Activated T-helper 17 cell treated with anti-CD3 and anti-CD28 coated beads, Interleukin-2, amount 50 U/mL, for 72 hours (primary cell): ENCODE results near the gene RNF148. TPM values are rescaled to one million over a fixed set of nuclear protein-coding genes. Genes with fewer than 3 reads are reported as not detected.
"Not testable (repeated sequence)": the region's sequence is repeated elsewhere in the genome, so short reads cannot be mapped to it uniquely, and the experiment has no call there.

ENCODE experiments used
- ATAC-seq: fragments of 150-1000 bp; cut with Tn5 transposase; replicated peaks from 2 replicates; pipeline ENCODE4 v1.10.0; 2021; ENCODE audit warnings: mild to moderate bottlenecking, moderate library complexity
- H3K27ac Mint-ChIP-seq: one replicate; pipeline ENCODE4 v1.8.0; 2022; ENCODE audit warnings: mixed read lengths
- H3K27me3 Mint-ChIP-seq: one replicate; pipeline ENCODE4 v1.8.0; 2022; ENCODE audit warnings: mixed read lengths
- H3K36me3 Mint-ChIP-seq: one replicate; pipeline ENCODE4 v1.8.0; 2022; ENCODE audit warnings: low read depth, mild to moderate bottlenecking, mixed read lengths
- H3K4me1 Mint-ChIP-seq: one replicate; pipeline ENCODE4 v1.8.0; 2022; ENCODE audit warnings: mixed read lengths
- H3K4me3 Mint-ChIP-seq: one replicate; pipeline ENCODE4 v1.8.0; 2022; ENCODE audit warnings: mild to moderate bottlenecking, mixed read lengths
- H3K9me3 Mint-ChIP-seq: one replicate; pipeline ENCODE4 v1.8.0; 2022; ENCODE audit warnings: mixed read lengths
- total RNA-seq, 2 donors: library from RNA; stranded (reverse); gene quantifications; one replicate each; pipeline ENCODE4 v1.2.3, GENCODE V29; 2022

Gene RNF148
- total RNA-seq, 2 donors from 2014 or later, result not detected

DNA sequence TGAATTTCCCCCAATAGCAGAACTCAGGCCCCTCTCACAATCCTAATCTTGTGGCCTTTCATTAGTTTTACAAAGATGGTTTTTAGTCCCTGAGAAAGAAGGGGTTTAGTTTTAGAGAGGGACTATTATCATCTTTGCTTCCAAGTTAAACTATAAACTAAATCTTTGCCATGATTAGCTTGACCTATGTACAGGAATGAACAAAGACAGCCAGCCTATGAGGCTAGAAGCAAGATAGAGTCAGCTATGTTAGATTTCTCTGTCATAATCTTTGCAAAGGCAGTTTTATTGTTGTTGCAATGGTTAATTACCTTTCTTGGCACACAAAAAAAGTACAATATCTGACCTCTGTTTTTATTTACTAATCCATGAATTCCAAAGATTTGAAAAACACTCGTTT, 22.9 kb downstream of the RNF148 start:
- H3K27ac Mint-ChIP-seq, result no peak overlapping the region
- ATAC-seq, result no peak
- peaks cover 11% of the 10 kb centered on the region for H3K9me3 Mint-ChIP-seq
- no peaks in the 10 kb centered on the region for H3K36me3 Mint-ChIP-seq
- no peak overlapping the region for H3K4me3 Mint-ChIP-seq
- H3K4me1 Mint-ChIP-seq, result no peaks in the 10 kb centered on the region
- H3K27me3 Mint-ChIP-seq, result no peaks in the 10 kb centered on the region

- H3K36me3 Mint-ChIP-seq, H3K4me3 Mint-ChIP-seq, H3K27me3 Mint-ChIP-seq, ATAC-seq, H3K4me1 Mint-ChIP-seq, H3K27ac Mint-ChIP-seq: not testable (repeated sequence)
- H3K9me3 Mint-ChIP-seq, result peaks cover 11% of the 10 kb centered on the region
These were observed 23.4 kb downstream of the RNF148 start for GRCh38 chr7:122679269-122679709.

- Mint-ChIP-seq H3K4me3 (no peak overlapping the region), H3K9me3 (peaks cover 11% of the 10 kb centered on the region), H3K27me3 (no peaks in the 10 kb centered on the region), H3K4me1 (no peaks in the 10 kb centered on the region), H3K36me3 (no peaks in the 10 kb centered on the region), H3K27ac (no peak overlapping the region)
- no peak for ATAC-seq
These were observed 25.6 kb downstream of the RNF148 start for GRCh38 chr7:122677149-122677548.

DNA sequence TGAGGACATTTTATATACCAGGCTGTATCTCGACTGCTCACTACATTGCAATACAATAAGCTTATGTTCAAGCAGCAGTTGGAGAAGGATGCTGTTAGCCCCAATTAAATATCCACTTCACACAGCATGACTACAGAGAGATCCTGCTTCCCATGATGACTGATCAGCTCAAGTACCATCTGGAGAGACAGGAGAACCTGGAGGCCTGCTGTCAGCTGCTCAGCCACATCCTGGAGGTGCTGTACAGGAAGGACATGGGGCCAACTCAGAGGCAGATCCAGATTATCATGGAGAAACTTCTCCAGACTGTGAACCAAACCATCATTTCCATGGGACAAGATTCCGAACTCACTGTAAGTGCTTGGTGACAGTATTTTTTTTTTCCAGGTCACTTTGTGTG, 26.3 kb downstream of the RNF148 start:
- no peaks in the 10 kb centered on the region for H3K27me3 Mint-ChIP-seq
- peaks cover 11% of the 10 kb centered on the region for H3K9me3 Mint-ChIP-seq
- no peak overlapping the region for H3K4me3 Mint-ChIP-seq
- no peaks in the 10 kb centered on the region for H3K4me1 Mint-ChIP-seq
- no peak for ATAC-seq
- H3K27ac Mint-ChIP-seq, result no peak overlapping the region
- H3K36me3 Mint-ChIP-seq, result no peaks in the 10 kb centered on the region

DNA sequence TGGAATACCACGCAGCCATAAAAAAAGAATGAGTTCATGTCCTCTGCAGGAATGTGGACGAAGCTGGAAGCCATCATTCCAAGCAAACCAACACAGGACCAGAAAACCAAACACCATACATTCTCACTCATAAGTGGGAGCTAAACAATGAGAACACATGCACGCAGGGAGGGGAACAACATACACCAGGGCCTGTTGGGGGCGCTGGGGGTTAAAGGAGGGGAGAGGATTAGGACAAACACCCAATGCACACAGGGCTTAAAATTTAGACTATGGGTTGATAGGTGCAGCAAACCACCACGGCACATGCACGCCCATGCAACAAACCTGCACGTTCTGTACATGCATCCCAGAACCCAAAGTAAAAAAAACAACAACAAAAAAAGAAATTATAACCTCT, 27.1 kb downstream of the RNF148 start:
- Mint-ChIP-seq H3K27me3 (no peaks in the 10 kb centered on the region), H3K9me3 (peaks cover 11% of the 10 kb centered on the region), H3K4me3 (no peak overlapping the region), H3K27ac (no peak overlapping the region), H3K4me1 (no peaks in the 10 kb centered on the region), H3K36me3 (no peaks in the 10 kb centered on the region)
- no peak for ATAC-seq

GRCh38 chr7:122675011-122675410, 27.7 kb downstream of the RNF148 start:
- Mint-ChIP-seq H3K4me3 (no peak overlapping the region), H3K9me3 (peaks cover 11% of the 10 kb centered on the region), H3K36me3 (no peaks in the 10 kb centered on the region), H3K27me3 (no peaks in the 10 kb centered on the region), H3K4me1 (no peaks in the 10 kb centered on the region), H3K27ac (no peak overlapping the region)
- no peak for ATAC-seq

DNA sequence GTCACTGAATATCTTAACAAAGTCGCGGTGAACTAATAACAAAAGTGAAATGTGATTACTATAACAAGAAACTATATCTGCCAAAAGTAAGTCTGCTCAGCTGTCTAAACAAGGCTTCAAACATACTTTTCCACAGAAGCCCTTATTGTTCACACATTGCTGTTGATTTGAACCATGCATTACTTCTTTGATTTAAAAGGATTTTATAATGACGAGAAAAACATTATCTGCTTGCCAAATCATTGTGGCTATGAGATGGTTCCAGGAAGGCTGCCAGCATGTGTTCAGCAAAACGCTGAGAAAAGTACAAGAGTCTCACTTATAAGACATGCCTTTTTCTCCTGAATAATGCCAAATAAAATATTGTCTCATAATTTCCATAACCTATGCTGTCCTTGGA, 28.2 kb downstream of the RNF148 start:
- H3K4me1 Mint-ChIP-seq, result no peaks in the 10 kb centered on the region
- H3K36me3 Mint-ChIP-seq, result no peaks in the 10 kb centered on the region

GRCh38 chr7:122673951-122674350, 28.8 kb downstream of the RNF148 start:
- no peaks in the 10 kb centered on the region for H3K27me3 Mint-ChIP-seq

More for the DNA sequence above, 28.2 kb downstream of the RNF148 start:
- no peak for ATAC-seq
- H3K4me3 Mint-ChIP-seq, result no peak overlapping the region
- H3K27ac Mint-ChIP-seq, result no peak overlapping the region
- no peaks in the 10 kb centered on the region for H3K27me3 Mint-ChIP-seq
- peaks cover 11% of the 10 kb centered on the region for H3K9me3 Mint-ChIP-seq

DNA sequence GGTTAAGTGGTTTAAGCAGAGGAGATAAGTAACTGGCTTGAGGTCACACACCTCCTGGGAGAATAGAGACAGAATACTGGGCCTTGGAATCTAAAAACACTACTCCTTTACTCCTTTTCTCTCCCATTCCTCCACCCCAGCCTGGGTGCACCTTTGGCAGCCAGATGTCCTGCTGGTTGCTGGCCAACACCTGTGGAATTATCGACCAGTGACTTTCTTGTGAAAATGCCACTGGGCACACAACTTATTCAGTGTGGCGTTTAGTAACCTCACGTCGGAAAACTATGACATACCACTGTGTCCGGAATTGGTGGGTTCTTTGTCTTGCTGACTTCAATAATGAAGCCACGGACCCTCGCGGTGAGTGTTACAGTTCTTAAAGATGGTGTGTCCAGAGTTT, 30.2 kb downstream of the RNF148 start:
- H3K36me3 Mint-ChIP-seq, result no peaks in the 10 kb centered on the region
- peaks cover 4% of the 10 kb centered on the region for H3K9me3 Mint-ChIP-seq
- no peaks in the 10 kb centered on the region for H3K27me3 Mint-ChIP-seq
- no peak overlapping the region for H3K27ac Mint-ChIP-seq
- no peak for ATAC-seq
- no peaks in the 10 kb centered on the region for H3K4me1 Mint-ChIP-seq
- H3K4me3 Mint-ChIP-seq, result no peak overlapping the region

More at GRCh38 chr7:122673951-122674350, 28.8 kb downstream of the RNF148 start:
- H3K9me3 Mint-ChIP-seq, result peaks cover 11% of the 10 kb centered on the region
- H3K4me3 Mint-ChIP-seq, result no peak overlapping the region
- no peak overlapping the region for H3K27ac Mint-ChIP-seq
- ATAC-seq, result no peak
- no peaks in the 10 kb centered on the region for H3K4me1 Mint-ChIP-seq
- no peaks in the 10 kb centered on the region for H3K36me3 Mint-ChIP-seq

DNA sequence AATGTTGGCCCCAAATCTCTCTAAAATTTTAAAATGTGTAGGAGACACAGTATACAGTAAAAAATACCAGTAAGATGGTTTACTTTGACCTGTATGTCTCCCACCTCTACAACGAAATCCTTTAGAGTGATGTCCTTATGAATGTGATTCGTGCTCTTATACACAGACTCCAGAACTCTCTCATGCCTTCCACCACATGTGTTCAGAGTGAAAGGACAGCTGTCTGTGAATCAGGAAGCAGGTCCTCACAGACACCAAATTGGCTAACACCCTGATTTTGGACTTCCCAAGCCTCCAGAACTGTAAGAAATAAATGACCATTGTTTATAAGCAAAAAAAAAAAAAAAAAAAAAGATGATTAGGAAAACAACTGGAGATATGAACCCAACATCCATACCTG, 39.0 kb downstream of the RNF148 start:
- no peak for ATAC-seq
- H3K27me3 Mint-ChIP-seq, result no peaks in the 10 kb centered on the region
- H3K9me3 Mint-ChIP-seq, result peaks cover 4% of the 10 kb centered on the region

GRCh38 chr7:122658856-122659255, 43.9 kb downstream of the RNF148 start:
- no peaks in the 10 kb centered on the region for H3K27me3 Mint-ChIP-seq
- ATAC-seq, result no peak
- no peaks in the 10 kb centered on the region for H3K36me3 Mint-ChIP-seq
- H3K4me1 Mint-ChIP-seq, result no peaks in the 10 kb centered on the region
- H3K9me3 Mint-ChIP-seq, result peaks cover 1% of the 10 kb centered on the region
- no peak overlapping the region for H3K27ac Mint-ChIP-seq
- no peak overlapping the region for H3K4me3 Mint-ChIP-seq

More for the DNA sequence above, 39.0 kb downstream of the RNF148 start:
- no peak overlapping the region for H3K4me3 Mint-ChIP-seq
- no peaks in the 10 kb centered on the region for H3K36me3 Mint-ChIP-seq
- no peak overlapping the region for H3K27ac Mint-ChIP-seq
- H3K4me1 Mint-ChIP-seq, result no peaks in the 10 kb centered on the region

DNA sequence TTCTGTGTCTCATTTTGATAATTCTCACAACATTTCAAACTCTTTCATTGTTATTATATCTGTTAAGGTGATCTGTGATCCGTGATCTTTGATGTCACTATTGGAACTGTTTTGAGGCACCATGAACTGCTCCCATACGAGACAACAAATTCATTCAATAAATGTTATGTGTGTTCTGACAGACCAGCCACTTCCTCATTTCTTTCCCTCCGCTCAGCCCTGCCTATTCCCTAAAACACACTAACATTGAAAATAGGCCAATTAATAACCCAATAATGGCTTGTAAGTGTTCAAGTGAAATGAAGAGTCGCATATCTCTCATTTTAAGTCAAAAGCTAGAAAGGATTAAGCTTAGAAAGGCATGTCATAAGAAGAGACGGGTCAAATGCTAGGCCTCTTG, 49.0 kb downstream of the RNF148 start:
- H3K4me3 Mint-ChIP-seq, result no peak overlapping the region
- H3K36me3 Mint-ChIP-seq, result no peaks in the 10 kb centered on the region
- H3K27me3 Mint-ChIP-seq, result no peaks in the 10 kb centered on the region
- H3K27ac Mint-ChIP-seq, result no peak overlapping the region
- no peaks in the 10 kb centered on the region for H3K4me1 Mint-ChIP-seq
- peaks cover 5% of the 10 kb centered on the region for H3K9me3 Mint-ChIP-seq
- ATAC-seq, result no peak

DNA sequence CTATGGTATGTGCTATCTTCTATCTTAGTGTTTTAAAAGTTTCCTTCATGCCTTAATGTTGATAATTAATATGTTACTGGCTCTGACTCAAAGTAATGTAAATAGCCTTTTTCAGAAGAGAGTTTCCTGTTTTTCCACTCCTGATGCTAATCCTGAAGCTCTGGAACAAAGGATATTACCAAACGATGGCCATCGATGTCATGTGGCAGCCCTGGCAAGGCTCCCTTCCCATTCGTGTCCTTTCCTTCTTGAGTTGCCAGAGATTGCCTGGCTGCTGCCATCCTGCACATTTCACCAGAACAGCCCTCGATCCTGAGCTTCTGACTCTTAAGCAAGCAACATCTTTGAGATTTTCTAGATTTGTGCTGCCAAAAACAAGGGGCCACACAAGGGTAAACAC, 49.8 kb downstream of the RNF148 start:
- H3K27ac Mint-ChIP-seq, result no peak overlapping the region
- no peaks in the 10 kb centered on the region for H3K36me3 Mint-ChIP-seq
- ATAC-seq, result no peak
- H3K27me3 Mint-ChIP-seq, result no peaks in the 10 kb centered on the region
- peaks cover 5% of the 10 kb centered on the region for H3K9me3 Mint-ChIP-seq
- H3K4me3 Mint-ChIP-seq, result no peak overlapping the region
- no peaks in the 10 kb centered on the region for H3K4me1 Mint-ChIP-seq
